Kasumi-1 (cell line): ENCODE measurements around the gene TAS2R8.
"Not testable (repeated sequence)": the region's sequence is repeated elsewhere in the genome, so short reads cannot be mapped to it uniquely, and the experiment has no call there.

Experiments
- DNase-seq, 2 experiments: peaks; one replicate each; lab custom pipeline; 2025; lab: John Stamatoyannopoulos, UW

Gene TAS2R8, protein sequence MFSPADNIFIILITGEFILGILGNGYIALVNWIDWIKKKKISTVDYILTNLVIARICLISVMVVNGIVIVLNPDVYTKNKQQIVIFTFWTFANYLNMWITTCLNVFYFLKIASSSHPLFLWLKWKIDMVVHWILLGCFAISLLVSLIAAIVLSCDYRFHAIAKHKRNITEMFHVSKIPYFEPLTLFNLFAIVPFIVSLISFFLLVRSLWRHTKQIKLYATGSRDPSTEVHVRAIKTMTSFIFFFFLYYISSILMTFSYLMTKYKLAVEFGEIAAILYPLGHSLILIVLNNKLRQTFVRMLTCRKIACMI

DNA sequence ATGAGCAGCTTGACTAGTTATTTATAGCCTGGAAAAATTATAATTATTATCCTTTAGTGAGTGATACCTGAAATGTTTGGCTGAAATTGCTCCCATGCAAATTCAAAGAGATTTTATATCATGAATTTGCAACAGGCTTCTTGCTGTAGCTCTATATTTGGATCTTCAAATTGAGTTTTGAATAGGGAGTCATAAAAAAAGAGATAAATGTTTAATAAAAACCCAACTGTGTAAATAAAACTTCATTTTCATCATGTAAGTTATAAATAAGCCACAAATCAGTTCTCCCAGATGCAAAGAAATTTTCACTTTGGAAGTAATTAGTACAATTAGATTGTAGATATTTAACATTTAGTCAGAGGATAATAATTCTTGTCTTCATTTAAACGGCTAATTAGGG, at the start of gene TAS2R8:
TAS2R8 (minus strand) TSS at position 101 of the 400 bp plus-strand sequence. CDS start 306 bp downstream, outside the sequence.
- DNase-seq: no peak

DNA sequence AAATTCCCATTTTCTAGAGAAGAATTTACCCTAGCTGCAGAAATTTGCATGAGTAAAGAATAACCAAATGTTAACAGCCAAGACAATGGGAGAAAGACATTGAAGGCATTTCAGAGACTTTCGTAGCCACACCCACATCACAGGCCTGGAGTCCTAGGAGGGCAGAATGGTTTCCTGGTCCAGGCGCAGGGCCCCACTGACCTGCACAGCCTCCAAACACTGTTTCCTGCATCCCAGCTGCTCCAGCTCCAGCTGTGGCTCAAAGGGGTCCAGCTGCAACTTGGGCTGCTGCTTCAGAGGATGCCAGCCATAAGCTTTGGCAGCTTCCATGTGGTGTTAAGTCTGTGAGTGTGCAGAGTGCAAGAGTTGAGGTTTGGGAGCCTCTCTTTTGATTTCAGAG, 48.7 kb upstream of the TAS2R8 start:
- DNase-seq: no peak

DNA sequence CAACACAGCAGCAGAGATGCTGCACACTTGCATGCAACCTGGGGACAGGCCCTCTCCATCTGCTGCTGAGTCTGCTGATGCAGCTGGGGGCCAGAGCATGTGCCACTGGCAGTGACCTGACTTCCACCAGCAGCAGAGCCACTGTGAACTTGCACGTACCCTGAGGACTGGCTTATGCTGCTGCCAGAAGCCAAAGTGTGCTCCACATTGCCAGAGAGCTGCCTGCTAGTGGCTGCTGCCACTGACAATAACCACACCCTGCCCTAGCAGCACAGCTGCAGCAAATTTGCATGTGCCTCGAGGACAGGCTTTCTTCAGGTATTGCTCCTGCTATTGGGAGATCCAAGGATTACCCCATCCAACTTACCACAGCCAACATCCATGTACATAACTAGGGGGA, 46.7 kb upstream of the TAS2R8 start:
- no peak for DNase-seq

DNA sequence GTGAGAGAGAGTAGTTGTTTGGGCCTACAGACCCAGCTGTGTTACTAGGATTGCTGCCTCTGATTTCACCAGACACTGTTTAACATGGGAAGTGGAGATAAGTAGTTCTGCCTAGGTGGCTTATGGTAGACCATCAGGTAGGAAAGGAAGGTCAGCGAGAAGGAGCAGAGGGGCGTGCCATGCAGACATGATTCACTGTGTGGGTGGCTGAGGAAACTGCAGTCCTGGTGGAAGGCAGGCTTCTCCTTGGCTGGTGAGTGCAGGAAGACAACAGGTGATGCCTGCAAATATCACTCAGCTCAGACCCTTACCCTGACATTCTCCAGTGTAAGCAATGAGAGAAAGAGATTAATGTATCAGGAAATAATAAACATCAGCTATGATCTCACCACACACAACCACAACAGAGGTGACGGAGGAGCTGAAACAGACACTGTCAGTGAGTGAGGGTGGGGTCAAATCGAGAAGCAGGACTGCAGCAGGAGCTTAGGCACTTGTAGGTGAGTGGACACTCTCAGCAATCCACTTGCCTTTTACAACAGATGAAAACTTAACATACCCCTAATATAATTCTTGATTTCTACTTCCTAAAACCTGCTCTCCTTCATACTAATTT, 44.3 kb upstream of the TAS2R8 start:
- DNase-seq: no peak

DNA sequence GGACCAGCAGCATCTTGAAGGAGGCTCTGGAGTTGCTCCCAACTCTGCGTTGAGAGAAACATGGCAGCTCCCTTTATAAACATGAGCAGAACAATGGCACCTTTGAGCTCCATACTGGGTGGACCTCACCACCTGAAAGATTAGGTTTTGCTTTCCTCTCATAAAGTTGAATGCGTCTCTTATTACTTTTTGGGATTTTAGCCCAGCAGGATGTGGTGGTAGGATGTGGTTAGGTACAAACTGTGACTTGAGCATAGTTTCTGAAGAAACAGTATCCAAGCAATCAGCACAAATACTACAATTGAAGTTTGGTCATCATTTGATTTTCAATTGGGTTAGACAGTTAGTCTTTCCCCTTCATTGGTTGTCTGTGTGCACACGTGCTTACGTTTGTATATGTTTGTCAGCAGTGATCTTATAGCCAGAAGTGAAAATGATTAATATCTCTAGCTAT, 42.4 kb upstream of the TAS2R8 start, which contains the start of gene PRR4:
PRR4 (minus strand) TSS at position 51 of the 454 bp plus-strand sequence; CDS start at position 13, 38 bp downstream.
- DNase-seq: peak; percentile 0 to 2

DNA sequence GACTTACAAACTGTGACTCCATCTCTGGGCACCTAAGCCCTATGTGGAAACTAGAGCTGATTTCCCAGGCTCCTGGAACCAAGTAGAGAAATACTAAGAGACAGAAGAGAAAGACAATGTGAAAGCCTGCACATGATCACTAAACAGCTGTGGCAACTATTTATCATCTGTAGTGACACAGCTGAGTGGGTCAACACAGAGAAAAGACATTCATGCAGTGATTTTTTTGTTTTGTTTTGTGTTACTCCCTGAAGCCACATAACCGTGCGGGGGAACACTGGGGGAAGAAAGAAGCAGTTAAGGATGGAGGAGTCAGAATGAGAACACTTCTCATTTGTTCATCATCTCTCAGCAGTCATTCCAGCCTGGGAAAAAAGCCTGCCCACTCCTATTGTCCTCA, 40.7 kb upstream of the TAS2R8 start:
- no peak for DNase-seq

DNA sequence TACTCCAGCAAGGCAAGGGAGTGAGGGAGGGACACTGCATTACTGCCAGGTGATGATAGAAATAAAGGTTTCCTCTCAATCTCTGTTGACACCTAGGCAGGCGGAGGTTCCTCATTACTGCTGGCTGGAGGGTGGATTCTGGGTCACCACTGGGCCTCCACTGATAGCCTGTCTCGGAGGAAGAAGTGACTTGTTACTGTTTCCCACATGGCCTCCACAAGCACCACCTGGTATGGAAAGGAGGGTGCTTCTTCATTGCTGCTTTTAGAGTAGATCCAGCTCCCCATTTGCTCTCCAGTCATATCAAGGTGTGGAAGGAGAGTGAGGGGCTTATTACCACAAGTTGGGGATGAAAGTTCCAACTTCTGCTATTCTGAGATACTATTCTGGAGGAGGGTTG, 35.8 kb upstream of the TAS2R8 start:
- DNase-seq: no peak

DNA sequence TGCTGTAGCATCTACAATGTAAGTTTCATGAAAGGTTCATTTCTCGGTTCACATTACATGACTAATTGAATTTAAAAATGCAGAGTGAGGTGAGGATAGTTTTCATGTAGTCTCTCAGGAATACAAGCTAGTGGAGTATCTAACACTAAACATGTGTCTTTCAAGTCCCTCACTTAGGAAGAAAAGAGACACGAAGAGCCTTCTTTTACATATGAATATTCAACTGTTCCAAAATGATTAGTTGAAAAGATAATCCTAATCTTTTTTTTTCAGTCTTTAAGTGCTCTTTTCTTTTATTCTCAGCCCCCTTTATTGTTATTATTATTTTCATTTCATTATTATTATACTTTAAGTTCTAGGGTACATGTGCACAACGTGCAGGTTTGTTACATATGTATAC, 31.4 kb upstream of the TAS2R8 start:
- no peak for DNase-seq

DNA sequence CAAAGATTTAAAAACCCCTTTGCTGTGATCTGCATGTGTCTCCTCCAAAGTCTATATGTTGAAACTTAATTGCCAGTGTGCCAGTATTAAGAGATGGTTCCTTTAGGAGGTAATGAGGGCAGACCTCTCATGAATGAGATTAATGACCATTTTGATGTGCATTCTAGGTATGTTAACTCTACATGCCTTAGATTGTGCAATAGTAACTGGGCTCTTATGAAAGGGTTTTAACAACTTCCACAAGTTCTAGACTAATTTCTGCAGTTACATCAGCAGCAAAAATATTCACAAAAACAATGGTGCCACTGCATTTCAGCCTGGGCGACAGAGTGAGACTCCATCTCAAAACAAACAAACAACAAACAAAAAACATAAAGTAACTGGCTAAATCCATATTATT, 22.9 kb upstream of the TAS2R8 start:
- DNase-seq: no peak

DNA sequence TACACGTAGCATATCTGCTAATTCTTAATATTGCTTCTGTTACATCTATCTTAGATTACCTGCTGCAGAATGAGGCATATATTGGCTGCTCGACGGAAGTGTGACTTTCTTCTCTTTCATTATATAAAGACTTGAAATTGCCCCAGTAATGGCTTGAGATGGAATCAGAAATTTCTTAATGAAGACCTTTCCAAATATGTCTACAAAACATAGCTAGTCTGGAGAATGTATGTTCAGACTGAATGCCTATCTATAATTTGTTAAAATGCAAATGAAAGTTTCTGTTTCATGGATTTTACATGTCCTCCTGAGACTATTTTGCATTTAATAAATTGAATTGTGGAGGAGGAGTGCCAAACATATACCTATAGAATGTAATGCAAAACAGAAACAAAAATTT, 19.2 kb upstream of the TAS2R8 start, which contains the start of gene TAS2R10:
TAS2R10 (minus strand) TSS at position 101 of the 400 bp plus-strand sequence; CDS start at position 12, 89 bp downstream.
- DNase-seq: no peak

DNA sequence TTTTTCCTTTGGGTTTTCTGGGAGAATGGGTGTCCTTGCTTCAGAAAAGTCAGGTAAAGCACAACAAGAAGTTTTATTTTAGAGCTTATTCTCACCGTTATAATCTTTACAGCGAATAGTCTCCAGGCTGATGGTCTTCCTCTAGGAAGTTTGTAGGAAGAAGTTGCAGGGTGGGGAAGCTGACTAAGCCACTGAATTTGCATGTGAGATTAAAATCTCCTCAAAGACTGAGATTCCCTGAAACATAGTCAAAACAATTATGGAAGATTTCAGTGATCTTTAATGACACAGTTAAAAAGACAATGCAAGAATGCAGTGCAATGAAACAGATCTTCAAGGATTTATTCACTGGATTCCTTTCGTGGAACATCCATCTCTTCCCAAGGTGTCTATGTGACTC, 17.9 kb upstream of the TAS2R8 start:
- DNase-seq: no peak

DNA sequence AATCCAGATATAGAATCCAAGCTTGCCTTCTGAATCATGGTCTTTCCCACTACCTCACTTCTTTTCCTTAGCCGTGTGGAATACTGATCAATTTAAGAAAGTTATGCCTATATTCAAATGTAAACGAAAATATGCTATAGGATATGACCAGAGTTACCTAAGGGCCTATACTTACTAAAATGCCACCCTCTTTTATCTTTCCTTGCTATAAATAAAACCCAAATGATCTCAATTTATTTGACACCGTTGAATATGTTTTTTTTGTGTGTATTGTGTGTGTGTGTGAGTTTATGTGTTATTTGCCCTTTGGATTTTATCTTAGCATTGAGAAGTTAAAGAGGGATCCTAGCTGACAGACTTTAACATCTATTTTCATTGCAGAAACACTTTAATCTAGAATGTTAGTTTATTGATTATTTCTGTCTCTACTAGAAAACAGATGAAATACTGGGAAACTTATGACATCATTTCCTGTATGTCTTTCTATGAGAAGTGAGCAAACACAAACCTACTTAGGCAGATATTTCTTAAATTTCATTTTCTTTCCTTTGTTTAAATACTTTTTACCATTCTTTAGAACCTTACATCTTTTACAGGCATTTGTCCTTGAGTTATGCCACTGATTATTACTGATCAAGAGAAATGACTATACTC, 4.9 kb upstream of the TAS2R8 start:
- no peak for DNase-seq

DNA sequence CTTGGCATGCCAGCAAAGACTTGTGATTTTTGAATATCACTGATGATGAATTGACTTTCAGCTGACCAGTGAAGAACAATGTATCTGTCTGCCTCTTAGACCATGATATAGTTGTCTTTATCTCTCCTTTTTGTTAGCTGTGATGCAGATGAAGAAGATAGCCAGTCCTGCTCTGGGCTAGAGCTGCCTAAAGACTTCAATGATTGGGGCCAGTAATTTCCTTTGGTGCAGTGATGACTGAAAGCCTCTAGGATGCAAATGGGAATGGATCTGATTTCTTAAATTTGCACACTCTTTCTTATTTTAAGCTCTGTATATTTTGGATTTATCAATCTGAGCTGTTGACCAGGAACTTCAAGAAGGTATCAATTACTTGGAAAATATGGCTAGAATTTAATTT, 3.0 kb upstream of the TAS2R8 start, which contains the start of gene TAS2R9:
TAS2R9 (minus strand) TSS at position 101 of the 400 bp plus-strand sequence; CDS start at position 8, 93 bp downstream.
- DNase-seq: no peak

DNA sequence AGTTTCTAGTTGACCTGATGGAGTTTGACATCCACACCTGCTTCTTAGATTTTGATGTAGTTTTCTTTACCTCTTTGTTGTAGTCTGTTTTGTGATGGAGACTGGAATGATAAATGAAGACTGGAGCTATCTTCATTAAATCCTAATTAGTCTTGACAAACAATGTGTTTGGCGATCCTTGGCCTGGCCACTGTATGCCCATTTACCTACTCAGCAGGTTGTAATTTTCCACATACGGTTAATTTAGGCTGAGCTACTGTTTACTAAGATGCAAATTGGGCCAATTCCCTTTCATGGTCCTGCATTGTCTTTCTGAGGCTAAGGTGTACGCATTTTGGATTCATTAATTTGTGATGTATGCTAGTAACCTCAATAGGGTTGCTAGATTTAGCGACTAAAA, 4.5 kb downstream of the TAS2R8 start, which contains the start of gene TAS2R7:
TAS2R7 (minus strand) TSS at position 41 of the 400 bp plus-strand sequence. CDS start 57 bp downstream, outside the sequence.
- DNase-seq: no peak

DNA sequence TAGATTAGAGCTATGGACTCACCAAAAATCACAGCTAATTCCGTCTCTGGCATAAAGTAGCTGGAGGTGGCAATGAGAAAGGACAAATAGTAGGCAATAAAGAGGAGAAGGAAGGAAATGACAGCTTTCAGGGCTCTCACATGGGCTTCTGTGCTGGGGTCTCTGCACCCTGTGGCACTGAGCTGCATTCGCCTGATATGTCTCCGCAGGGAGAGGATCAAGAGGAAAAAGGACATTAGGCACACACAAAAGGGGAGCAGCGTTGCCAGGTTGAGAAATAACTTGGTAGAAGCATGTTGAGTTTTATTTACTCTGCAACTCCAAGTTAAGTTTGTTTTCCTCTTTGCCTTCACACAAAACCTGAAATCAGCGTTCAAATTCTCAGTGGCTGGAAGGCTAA, 5.3 kb downstream of the TAS2R8 start:
- DNase-seq: no peak

DNA sequence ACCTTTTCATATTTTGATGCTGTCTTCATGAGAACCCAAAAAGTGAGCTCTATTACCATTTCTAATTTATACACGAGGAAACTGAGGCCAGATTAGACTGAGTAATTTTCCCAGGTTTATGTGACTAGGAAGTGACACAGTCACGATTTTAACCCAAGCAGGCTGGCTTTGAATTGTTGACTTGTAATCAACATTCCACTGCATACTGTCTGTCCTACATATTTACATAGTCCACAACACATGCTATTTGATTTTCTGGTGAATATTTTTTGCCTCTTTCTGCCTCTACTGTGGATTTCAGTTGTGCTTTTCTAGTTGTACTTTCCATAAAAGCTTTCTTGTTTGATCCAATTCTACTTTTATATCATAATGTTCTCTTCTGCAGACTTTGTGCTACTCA, 12.9 kb downstream of the TAS2R8 start:
- no peak for DNase-seq

DNA sequence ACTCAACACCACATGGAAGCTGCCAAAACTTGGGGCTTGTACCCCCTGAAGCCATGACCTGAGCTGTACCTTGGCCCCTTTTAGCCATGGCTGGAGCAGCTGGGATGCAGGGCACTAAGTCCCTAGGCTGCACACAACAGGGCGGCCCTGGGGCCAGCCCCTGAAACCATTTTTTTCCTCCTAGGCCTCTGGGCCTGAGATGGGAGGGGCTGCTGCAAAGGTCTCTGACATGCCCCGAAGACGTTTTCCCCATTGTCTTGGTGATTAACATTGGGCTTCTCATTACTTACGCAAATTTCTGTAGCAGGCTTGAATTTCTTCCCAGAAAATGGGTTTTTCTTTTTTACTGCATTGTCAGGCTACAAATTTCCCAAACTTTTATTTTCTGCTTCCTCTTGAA, 15.3 kb downstream of the TAS2R8 start:
- not testable (repeated sequence) for DNase-seq

DNA sequence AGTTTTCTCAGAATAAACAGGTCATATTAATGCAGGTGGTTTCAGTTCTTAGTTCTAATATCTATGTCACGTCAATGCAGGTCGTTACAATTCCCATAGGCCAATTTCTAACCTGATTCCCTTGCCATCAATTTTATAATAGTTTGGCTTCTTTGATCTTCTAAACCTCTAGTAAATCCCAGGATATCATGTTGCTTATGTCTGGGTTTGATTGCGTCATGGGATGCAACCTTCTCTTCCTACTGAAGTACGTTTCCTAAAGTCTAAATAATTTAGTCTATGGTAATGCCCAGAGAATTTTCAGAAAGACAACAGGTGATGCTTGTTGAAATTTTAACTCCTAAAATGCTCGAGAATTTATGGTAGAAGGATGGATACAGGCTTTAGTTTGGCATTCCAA, 23.8 kb downstream of the TAS2R8 start:
- no peak for DNase-seq

DNA sequence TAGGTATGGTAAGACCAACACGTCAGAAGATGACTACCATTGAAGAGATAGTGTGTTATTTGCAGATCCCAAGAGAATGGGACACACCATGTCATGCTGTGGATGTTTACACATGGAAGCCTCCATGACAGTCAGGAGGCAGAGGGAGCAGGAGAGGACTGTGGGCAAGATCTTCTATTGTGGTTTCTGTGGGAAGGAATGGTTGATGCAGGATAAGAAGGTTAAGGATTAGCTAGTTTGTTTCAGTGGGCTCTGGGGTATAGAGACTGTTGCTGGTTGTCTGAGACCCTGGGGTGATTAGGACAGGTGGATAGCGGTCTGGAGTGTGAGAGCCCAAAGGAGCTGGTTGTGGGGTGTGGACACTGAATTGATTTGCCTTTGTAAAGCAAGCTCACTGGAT, 28.0 kb downstream of the TAS2R8 start:
- DNase-seq: no peak

DNA sequence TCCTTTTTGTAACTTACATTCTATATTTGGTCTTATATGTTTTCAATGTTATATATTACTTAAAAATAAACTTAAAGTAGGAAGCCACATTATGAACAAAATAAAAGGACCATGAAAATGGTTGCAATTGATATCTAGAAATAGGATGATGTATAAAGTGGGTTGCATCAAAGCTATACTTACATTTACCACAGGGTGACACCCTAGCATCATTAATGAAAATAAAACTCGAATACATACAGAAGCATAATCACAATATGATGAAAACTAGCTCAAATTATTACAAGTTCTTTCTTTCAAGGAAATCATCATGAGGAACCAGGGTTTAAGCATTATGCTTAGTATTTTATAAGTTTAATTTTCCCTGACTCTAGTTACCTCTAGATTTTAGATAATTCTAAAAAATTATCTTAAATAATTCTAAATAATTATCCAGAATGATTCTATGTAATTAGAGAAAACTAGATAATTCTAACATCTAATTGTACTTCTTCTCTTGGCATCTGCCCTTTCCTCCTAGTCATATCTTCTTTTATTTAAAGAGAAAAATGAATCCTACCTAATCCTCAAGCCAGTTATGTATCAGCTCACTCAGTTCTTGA, 35.9 kb downstream of the TAS2R8 start:
- peak; percentile 25 to 45 for DNase-seq

DNA sequence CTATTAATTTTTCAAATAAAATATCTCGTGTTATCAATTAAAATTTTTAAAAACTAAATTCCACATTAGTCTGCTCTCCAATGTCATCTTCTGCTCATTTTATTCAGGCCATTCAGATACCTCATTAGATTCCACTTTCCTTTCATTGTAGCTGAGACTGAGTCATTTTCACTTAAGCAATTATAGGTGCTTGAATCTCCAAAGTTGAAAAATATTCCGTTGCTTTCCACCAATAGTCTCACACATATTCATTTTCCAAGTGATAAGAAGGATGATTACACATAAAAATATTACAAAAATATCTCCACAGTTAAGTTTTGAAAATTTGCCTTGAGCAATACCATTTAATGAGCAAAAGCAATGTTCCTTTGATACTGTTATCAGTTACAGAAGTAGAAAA, 47.4 kb downstream of the TAS2R8 start:
- no peak for DNase-seq

DNA sequence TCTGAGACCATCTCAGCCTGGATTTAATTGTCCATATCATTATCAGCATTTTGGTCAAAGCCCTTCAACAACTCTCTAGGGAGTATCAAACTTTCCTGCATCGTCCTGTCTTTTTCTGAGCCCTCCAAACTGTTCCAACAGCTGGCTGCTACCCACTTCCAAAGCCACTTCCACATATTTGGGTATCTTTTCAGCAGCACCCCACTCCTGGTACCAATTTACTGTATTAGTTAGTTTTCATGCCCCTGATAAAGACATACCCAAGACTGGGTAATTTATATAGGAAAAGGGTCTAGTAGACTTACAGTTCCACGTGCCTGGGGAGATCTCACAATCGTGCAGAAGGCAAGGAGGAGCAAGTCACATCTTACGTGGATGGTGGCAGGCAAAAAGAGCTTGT, 50.9 kb downstream of the TAS2R8 start:
- DNase-seq: no peak
